Measurements from ENCODE around the gene COQ10A.

DNA sequence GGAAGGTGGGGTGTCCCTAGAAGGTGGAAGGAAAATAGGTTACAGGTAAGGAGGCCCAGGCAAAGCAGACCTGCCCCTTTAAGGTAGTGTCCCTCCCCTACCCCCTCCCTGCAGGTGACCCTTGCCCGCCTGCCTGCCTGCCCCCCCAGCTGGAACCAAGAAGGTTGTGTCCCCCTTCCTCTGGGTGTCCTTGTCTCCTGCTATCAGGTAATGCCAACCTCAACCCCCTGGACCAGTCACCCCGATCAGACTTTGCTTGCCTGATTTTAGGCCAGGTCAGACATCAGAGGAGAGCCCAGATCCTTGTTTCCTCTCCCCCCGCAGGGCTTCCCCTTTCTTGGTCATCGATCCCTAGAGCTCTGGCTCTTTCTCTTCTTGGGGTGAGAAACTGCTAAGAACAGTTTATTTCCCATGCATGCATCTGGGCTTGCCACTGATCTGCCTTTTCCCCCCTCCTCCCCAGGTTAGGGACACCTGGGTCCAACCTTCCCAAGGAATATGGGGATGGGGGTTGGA, 36.8 kb upstream of the COQ10A start, which contains the start of gene SLC39A5:
- TF ChIP-seq, protein P1, sequence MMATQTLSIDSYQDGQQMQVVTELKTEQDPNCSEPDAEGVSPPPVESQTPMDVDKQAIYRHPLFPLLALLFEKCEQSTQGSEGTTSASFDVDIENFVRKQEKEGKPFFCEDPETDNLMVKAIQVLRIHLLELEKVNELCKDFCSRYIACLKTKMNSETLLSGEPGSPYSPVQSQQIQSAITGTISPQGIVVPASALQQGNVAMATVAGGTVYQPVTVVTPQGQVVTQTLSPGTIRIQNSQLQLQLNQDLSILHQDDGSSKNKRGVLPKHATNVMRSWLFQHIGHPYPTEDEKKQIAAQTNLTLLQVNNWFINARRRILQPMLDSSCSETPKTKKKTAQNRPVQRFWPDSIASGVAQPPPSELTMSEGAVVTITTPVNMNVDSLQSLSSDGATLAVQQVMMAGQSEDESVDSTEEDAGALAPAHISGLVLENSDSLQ (IDR thresholded peaks at IDR 0.05): no peak
- TF ChIP-seq CTBP1 (IDR thresholded peaks at IDR 0.05; ENCODE audit: borderline replicate concordance) (no peak), ZNF384 (IDR thresholded peaks at IDR 0.05) (no peak), L3MBTL2 (conservative IDR thresholded peaks at IDR 0.05) (no peak), HDGF (IDR thresholded peaks at IDR 0.05; ENCODE audit: borderline replicate concordance) (no peak), TARDBP (IDR thresholded peaks at IDR 0.05) (no peak), FOXA1 (IDR thresholded peaks at IDR 0.05) (no peak), FOXM1 (IDR thresholded peaks at IDR 0.05; ENCODE audit: borderline replicate concordance) (no peak)
